Mucosa of stomach (tissue), 1 donor: Measurements from ENCODE around the gene KCNN4.
A peak's percentile ranks its signal among the peaks of the same experiment; 100 is the strongest.
"Not testable (repeated sequence)": the region's sequence is repeated elsewhere in the genome, so short reads cannot be mapped to it uniquely, and the experiment has no call there.

Source experiments
- H3K27me3 ChIP-seq: one replicate; pipeline ENCODE4 v1.7.0; 2013; ENCODE audit warnings: mild to moderate bottlenecking, low read length; ENCODE audit not compliant: control insufficient read depth, insufficient read depth
- H3K36me3 ChIP-seq: one replicate; pipeline ENCODE4 v1.7.0; 2013; ENCODE audit warnings: low read length; ENCODE audit not compliant: control insufficient read depth, insufficient read depth
- H3K4me1 ChIP-seq: one replicate; pipeline ENCODE4 v1.7.0; 2013; ENCODE audit warnings: mild to moderate bottlenecking, low read length; ENCODE audit not compliant: control insufficient read depth, insufficient read depth
- H3K4me3 ChIP-seq: one replicate; pipeline ENCODE4 v1.7.0; 2013; ENCODE audit warnings: low read length
- H3K9ac ChIP-seq: one replicate; pipeline ENCODE4 v1.7.0; 2013; ENCODE audit warnings: mild to moderate bottlenecking, low read length, moderate library complexity
- H3K9me3 ChIP-seq: one replicate; pipeline ENCODE4 v1.7.0; 2013; ENCODE audit warnings: mild to moderate bottlenecking, low read length, moderate library complexity; ENCODE audit not compliant: control insufficient read depth
- donor health status: Pancreatic carcinoma.

KCNN4 gene

DNA sequence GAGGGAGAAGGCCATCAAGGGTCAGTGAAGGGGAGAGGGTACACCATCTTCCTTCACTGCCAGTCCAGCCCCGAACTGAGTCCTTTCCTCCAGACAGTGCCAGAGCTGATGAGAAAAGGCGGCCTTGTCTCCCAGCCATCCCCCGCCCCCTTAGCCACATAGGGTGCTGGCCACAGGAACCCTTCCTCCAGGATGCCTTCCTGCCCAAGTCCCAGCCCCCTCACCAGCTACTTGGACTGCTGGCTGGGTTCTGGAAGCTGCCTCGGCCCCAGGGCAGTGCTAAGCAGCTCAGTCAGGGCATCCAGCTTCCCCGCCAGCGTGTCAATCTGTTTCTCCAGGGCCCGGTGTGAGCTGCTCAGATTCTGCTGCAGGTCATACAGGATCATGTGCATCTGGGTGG is 13.5 kb downstream of the KCNN4 start:
- Histone ChIP-seq H3K4me3 (no peak overlapping the region), H3K27me3 (no peaks in the 10 kb centered on the region), H3K4me1 (peaks cover 41% of the 10 kb centered on the region), H3K9me3 (no peaks in the 10 kb centered on the region), H3K36me3 (peaks cover 39% of the 10 kb centered on the region), H3K9ac (no peak overlapping the region)

DNA sequence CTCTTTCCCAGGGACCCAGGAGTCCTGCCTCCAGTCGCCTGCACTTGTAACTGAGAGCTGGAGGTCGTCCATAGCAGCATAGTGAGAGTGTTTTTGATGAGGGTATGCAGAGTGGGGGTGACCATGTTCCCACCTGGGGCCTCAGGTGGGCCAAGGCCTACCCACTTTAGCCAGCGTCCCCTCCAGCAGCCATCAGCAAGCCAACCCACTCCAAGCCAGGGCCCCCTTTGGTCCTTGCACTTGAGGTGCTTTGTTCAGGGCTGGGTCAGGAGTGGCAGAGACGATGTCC is 14.1 kb downstream of the KCNN4 start:
- Histone ChIP-seq H3K4me1 (peaks cover 41% of the 10 kb centered on the region), H3K4me3 (no peak overlapping the region), H3K27me3 (no peaks in the 10 kb centered on the region), H3K9ac (peak overlapping the region; percentile 2), H3K36me3 (peaks cover 39% of the 10 kb centered on the region), H3K9me3 (no peaks in the 10 kb centered on the region)

DNA sequence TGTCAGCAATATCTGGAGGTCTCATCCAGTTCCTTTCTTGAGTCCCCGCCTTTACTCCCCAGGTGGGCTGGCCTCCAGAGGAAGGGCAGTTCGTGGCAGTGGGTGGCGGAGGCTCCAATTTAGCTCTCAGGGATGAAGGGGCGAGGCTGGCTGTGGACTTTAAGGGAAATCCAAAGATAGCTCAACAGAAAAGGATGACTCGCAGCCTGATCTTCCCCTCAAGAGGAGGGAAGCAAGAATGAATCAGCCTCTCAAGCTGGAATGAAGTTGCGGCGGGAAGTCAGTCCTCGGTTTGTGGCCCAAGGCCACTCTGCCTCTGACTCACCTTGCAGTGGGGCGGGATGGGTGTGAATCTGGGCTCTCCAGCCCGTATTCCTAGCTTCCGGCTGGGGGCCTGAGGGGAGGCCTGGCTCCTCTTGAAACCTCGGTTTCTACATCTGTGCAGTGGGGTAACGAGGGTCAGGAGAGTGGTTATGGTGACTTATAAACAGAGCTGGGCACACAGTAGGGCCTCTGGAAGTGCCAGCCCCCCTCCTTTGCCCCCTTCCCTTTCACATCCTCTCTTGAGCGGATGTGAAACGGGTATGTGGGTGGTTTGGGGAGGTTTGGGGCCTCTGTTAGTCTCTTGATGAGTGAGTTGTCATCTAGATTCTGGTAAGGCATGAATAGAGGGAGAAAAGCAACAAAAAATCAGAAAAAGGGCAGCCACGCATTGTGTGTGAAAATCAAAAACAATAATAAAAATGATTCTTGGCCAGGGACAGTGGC is 15.5 kb downstream of the KCNN4 start:
- H3K27me3 ChIP-seq, result no peaks in the 10 kb centered on the region
- no peak overlapping the region for H3K4me3 ChIP-seq
- peaks cover 41% of the 10 kb centered on the region for H3K4me1 ChIP-seq
- no peak overlapping the region for H3K9ac ChIP-seq
- peaks cover 29% of the 10 kb centered on the region for H3K36me3 ChIP-seq
- no peaks in the 10 kb centered on the region for H3K9me3 ChIP-seq

DNA sequence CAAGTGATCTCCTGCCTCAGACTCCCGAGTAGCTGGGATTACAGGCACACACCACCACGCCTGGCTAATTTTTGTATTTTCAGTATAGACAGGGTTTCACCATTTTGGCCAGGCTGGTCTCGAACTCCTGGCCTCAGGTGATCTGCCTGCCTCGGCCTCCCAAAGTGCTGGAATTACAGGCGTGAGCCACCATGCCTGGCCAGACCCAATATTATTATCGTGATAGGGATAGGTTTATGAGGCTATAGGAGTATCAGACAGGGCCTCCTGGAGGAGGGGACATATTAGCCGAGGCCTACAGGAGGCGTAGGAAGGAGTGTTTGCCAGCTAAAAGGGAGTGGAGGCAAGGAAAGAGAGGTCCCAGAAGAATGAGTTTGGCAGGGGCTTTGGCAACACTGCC is 16.1 kb downstream of the KCNN4 start:
- not testable (repeated sequence) for H3K9me3 ChIP-seq, H3K27me3 ChIP-seq, H3K4me3 ChIP-seq, H3K9ac ChIP-seq
- peaks cover 25% of the 10 kb centered on the region for H3K36me3 ChIP-seq
- peaks cover 41% of the 10 kb centered on the region for H3K4me1 ChIP-seq

DNA sequence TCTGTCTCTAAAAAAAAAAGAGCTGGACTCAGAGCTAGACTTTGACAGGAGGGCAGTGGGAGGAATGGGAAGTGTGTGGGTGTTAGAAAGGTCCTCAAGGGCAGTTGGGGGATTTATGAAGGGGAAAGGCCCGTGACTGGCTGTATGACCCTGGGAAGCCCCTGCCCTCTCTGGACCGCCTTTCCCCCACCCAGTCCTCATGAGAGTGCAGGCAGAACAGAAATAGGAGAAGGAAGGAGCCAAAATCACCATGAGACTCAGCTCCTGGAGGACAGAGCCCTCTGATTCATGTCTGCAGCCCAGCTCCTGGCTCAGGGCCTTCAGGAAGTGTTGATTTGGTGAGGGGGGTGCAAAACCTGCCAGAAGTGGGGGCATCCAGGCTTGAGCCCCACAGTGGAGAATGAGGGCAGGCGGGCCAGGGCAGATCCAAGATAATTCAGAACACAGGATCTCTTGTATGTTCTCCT is 17.3 kb downstream of the KCNN4 start:
- peaks cover 17% of the 10 kb centered on the region for H3K36me3 ChIP-seq
- no peaks in the 10 kb centered on the region for H3K9me3 ChIP-seq
- H3K27me3 ChIP-seq, result no peaks in the 10 kb centered on the region
- H3K9ac ChIP-seq, result no peak overlapping the region
- no peak overlapping the region for H3K4me3 ChIP-seq
- H3K4me1 ChIP-seq, result peaks cover 34% of the 10 kb centered on the region

DNA sequence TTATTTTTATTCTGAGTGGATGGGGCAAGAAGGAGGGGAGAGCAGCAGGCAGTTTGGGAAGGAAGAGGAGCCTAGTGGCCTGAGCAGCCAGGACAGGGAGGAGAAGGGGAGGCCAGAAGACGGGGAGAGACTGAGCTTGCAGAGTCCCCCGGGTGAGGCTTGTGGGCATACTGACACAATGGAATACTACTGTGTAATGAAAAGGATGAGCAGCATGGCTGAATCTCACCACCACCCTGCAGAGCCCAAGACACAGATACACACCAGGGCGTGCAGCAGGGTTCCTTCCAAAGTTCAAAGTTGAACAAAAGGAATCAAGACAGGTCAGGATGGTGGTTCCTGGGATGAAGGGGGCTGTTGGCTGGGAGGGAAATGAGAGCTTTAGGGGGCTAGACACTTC is 18.0 kb downstream of the KCNN4 start:
- Histone ChIP-seq H3K9ac (no peak overlapping the region), H3K4me1 (peaks cover 33% of the 10 kb centered on the region), H3K4me3 (no peak overlapping the region), H3K27me3 (no peaks in the 10 kb centered on the region), H3K36me3 (peaks cover 12% of the 10 kb centered on the region), H3K9me3 (no peaks in the 10 kb centered on the region)

DNA sequence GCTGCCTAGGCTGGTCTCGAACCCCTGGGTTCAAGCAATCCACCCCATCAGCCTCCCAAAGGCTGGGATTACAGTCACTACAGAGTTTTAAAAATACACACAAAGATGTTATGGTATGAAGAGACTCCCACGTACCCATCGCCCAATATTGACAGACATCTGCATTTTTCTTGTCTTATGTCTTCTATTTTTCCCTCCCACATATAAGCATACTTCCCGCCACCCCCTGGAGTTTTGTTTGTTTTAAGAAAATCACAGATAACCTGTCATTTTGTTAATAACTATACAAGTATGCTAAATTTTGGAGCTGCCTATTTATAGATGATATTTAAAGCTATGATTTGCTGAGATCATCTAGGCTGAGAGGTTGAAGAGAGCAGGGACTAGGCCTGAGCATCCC is 19.8 kb downstream of the KCNN4 start:
- no peaks in the 10 kb centered on the region for H3K9me3 ChIP-seq
- no peak overlapping the region for H3K9ac ChIP-seq
- H3K4me3 ChIP-seq, result no peak overlapping the region
- H3K27me3 ChIP-seq, result no peaks in the 10 kb centered on the region
- no peaks in the 10 kb centered on the region for H3K36me3 ChIP-seq
- H3K4me1 ChIP-seq, result peaks cover 34% of the 10 kb centered on the region

DNA sequence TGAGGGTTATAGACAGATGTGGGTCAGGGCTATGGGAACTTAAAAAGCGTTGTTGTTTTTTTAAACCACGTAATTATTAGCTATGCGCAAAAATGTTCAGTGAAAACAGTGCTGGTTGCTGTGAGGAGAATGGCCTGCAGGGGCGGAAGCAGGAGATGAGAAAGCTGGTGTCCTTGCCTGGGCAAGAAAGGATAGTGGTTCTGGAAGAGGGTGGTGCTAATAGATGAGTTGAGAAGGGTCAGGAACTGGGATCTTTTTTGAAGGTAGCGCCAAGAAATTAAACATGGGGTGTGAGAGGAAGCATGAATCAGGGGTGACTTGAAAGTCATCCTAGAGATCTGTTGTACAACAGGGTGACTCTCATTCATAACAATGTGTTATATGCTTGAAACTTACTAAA is 21.3 kb downstream of the KCNN4 start:
- Histone ChIP-seq H3K9ac (no peak overlapping the region), H3K9me3 (no peaks in the 10 kb centered on the region), H3K4me1 (peaks cover 28% of the 10 kb centered on the region)

DNA sequence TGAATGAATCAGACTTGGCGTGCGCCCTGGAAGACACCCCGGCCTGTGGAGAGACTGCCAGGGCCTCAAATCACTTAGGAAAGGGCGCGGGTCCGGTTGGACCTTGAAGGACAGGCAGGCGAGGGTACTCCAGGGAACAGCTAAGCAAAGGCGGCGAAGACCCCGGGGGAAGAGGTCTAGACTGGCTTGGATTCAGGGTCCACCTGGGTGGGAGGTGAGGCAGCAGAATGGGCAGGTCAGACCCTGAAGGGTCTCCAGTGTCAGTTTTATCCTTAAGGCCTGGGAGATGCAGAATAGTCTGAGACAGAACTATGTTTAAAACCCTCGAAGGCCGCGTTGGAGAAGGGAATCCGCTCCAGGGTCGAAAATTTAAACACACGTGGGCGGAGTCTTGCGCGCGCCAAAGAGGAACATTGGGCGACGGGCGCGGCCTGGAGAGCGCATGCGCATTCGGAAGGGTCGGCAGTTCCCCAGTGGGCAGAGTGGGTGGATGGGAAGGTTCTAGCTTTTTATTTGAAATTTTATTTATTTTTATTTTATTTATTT is 25.4 kb downstream of the KCNN4 start:
- Histone ChIP-seq H3K4me1 (peaks cover 52% of the 10 kb centered on the region), H3K36me3 (no peaks in the 10 kb centered on the region), H3K9me3 (no peaks in the 10 kb centered on the region), H3K9ac (peak overlapping the region; percentile 91), H3K4me3 (peak overlapping the region; percentile 79), H3K27me3 (no peaks in the 10 kb centered on the region)

More for the DNA sequence above, 21.3 kb downstream of the KCNN4 start:
- Histone ChIP-seq H3K4me3 (no peak overlapping the region), H3K27me3 (no peaks in the 10 kb centered on the region), H3K36me3 (no peaks in the 10 kb centered on the region)

DNA sequence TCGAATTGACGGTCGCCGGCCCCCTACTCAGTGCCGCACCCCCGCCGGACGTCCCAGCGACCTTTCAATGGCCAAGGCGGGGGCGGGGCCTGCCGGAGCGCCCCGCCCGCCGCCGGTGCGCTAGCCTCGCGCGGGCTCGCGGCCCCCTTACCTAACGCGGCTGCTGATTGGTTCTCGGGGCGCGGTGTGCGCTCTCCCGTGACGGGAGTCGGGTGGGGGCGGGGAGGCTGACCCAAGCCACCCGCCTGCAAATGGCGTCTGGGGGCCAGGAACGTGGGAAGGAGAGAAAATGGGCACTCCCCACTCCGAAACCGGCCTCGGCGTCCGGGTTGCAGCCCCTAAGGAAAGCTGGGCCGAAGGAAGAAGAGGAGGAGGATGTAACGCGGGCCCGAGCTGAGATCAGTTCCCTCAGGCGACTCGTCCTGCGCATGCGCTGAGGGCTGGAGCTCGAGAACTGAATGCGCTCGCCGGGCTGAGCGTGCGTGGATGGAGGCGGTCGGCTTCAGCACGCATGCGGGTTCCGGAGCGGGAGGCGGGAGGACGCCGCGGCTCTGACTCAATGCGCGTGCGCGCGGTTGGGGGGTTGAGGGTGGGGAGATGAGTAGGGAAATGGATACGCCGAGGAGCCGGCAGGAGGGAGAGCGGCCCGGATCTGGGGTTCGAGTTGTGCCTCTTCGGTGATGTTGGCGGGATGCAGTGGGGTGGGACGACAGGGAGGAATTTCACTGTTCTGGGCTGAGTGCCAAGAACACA is 26.1 kb downstream of the KCNN4 start, which contains the start of gene SMG9:
Gene SMG9, minus strand, starts transcription at position 460 of the 753 bp plus-strand sequence. CDS start 4,221 bp downstream, outside the sequence.
- peaks cover 52% of the 10 kb centered on the region for H3K4me1 ChIP-seq
- H3K9ac ChIP-seq, result peak within 1 kb of the TSS; percentile 91
- H3K36me3 ChIP-seq, result no peaks in the 10 kb centered on the region
- peak within 1 kb of the TSS; percentile 79 for H3K4me3 ChIP-seq
- no peaks in the 10 kb centered on the region for H3K27me3 ChIP-seq
- H3K9me3 ChIP-seq, result no peaks in the 10 kb centered on the region

DNA sequence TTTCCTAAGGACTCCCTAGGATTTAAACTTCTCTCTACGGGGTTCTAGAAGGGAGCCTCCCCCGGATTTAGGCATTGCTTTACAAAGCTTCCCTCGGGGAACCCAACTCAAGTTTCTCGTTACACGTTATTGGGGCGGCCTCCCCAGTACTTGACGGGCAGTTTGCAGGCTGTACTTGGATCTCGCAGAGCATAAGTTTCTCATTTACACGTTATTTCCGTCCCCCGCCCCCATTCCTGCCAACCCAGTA is 26.6 kb downstream of the KCNN4 start:
- peak overlapping the region; percentile 91 for H3K9ac ChIP-seq
- no peaks in the 10 kb centered on the region for H3K9me3 ChIP-seq
- H3K36me3 ChIP-seq, result no peaks in the 10 kb centered on the region
- H3K4me3 ChIP-seq, result peak overlapping the region; percentile 79
- H3K27me3 ChIP-seq, result no peaks in the 10 kb centered on the region
- peaks cover 52% of the 10 kb centered on the region for H3K4me1 ChIP-seq

DNA sequence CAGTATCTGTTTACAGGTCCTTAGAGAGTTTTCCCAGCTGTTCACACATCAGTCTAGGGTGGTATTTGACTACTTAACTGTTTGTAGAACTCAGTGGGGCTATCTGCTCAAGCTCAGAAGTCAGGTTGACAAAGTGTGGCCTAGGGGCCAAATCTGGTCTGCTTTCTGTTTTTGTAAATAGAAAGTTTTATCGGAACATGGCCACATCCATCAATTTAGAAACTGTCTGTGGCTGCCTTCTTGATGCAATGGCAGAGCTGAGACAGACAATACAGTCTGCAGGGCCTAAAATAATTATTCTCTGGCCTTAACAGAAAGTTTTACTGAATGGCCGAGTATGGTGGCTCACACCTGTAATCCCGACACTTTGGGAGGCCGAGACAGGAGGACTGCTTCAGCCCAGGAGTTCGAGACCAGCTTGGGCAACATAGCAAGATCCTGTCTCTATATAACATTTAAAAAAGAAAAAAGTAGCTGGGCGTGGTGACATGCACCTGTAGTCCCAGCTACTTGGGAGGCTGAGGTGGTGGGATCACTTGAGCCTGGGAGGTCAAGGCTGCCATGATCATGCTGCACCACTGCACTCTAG is 28.4 kb downstream of the KCNN4 start:
- Histone ChIP-seq H3K36me3 (no peaks in the 10 kb centered on the region), H3K9ac (no peak overlapping the region), H3K27me3 (no peaks in the 10 kb centered on the region), H3K4me1 (peaks cover 46% of the 10 kb centered on the region), H3K4me3 (no peak overlapping the region), H3K9me3 (no peaks in the 10 kb centered on the region)
